Measurements from ENCODE around the gene CCL2. TPM values are rescaled to one million over a fixed set of nuclear protein-coding genes. Genes with fewer than 3 reads are reported as not detected.

CCL2 gene
- total and polyA plus RNA-seq, 2 donors (not counting 1 experiment from before 2014, with no cell fraction given) = 4.4 TPM; not detected in 1

- no peaks in the 10 kb centered on the region for H3K79me2 ChIP-seq (ENCODE audit: control insufficient read depth, insufficient read depth, low read length)
- H4K20me1 ChIP-seq (ENCODE audit: control insufficient read depth, insufficient read depth, low read length, poor library complexity, severe bottlenecking) = no peaks in the 10 kb centered on the region
- no peak overlapping the region for H3K4me3 ChIP-seq (ENCODE audit: control extremely low read depth in 1 of 5, extremely low read depth in 1 of 5, insufficient read depth in 1 of 5, low read depth in 2 of 5, low read length in 4 of 5)
- ChIA-PET CTCF (interaction anchor here (2.1 kb wide), 1 partner anchor 106 kb away, joined by 8 read pairs; no protein-coding TSS in a partner anchor), POLR2A (no interaction called here)
- Mint-ChIP-seq H3K27ac (no peak overlapping the region), H3K27me3 (peaks cover 45% of the 10 kb centered on the region), H3K4me1 (peaks cover 9% of the 10 kb centered on the region), H3K9me3 (ENCODE audit: insufficient read depth) (no peaks in the 10 kb centered on the region), H3K4me3 (no peak overlapping the region)
- ATAC-seq (ENCODE audit: low read depth) = no peak
- H3K9me3 ChIP-seq (ENCODE audit: control extremely low read depth in 1 of 3, control insufficient read depth in 2 of 3, insufficient read depth in 1 of 3, low read length in 2 of 3) = no peaks in the 10 kb centered on the region
- peaks cover 10 to 14% of the 10 kb centered on the region in 2 donors for H3K4me1 ChIP-seq (ENCODE audit: control insufficient read depth in 2 of 2, insufficient read depth in 2 of 2, low read length in 2 of 2)
- no peak overlapping the region for H3K27ac ChIP-seq (ENCODE audit: low read length in 2 of 2)
- H3K4me2 ChIP-seq (replicated peaks; ENCODE audit: low read depth, low read length, poor library complexity, severe bottlenecking) = no peak overlapping the region
- intact Hi-C loops (cut with micrococcal nuclease) = no loop called here
- peaks cover 0 to 27% (median 19%) of the 10 kb centered on the region in 4 experiments for H3K27me3 ChIP-seq (replicated peaks in 1 of 4; ENCODE audit: control extremely low read depth in 1 of 4, control insufficient read depth in 3 of 4, insufficient read depth in 4 of 4, low read length in 3 of 4)
- no peak overlapping the region for H3K9ac ChIP-seq (ENCODE audit: low read length)
- TF ChIP-seq CTCF (IDR thresholded peaks at IDR 0.05) (no peak), EZH2 (IDR thresholded peaks at IDR 0.05; ENCODE audit: borderline replicate concordance, insufficient read depth, low read depth, low read length, poor library complexity, severe bottlenecking) (no peak)
- DNase-seq = no peak
- no peak overlapping the region for H2AFZ ChIP-seq (ENCODE audit: insufficient read depth, low read depth, low read length, poor library complexity, severe bottlenecking)
- 35% methylated on average over 3 of the region's 5 CpGs for WGBS (ENCODE audit: insufficient coverage)
- H3K36me3 ChIP-seq (replicated peaks in 1 of 2; ENCODE audit: control extremely low read depth in 1 of 2, control insufficient read depth in 1 of 2, extremely low read depth in 1 of 2, insufficient read depth in 2 of 2, low read length in 1 of 2) = no peaks in the 10 kb centered on the region
Observed at GRCh38 chr17:34255381-34255732, 272 bp downstream of the CCL2 start.

GRCh38 chr17:34255841-34256240 lies 756 bp downstream of the CCL2 start:
- H2AFZ ChIP-seq (ENCODE audit: insufficient read depth, low read depth, low read length, poor library complexity, severe bottlenecking) = no peak overlapping the region
- no peak overlapping the region for H3K4me3 ChIP-seq (ENCODE audit: control extremely low read depth in 1 of 5, extremely low read depth in 1 of 5, insufficient read depth in 1 of 5, low read depth in 2 of 5, low read length in 4 of 5)
- Mint-ChIP-seq H3K4me3 (no peak overlapping the region), H3K4me1 (peaks cover 9% of the 10 kb centered on the region), H3K27me3 (peaks cover 46% of the 10 kb centered on the region), H3K27ac (no peak overlapping the region), H3K9me3 (ENCODE audit: insufficient read depth) (no peaks in the 10 kb centered on the region)
- TF ChIP-seq EZH2 (IDR thresholded peaks at IDR 0.05; ENCODE audit: borderline replicate concordance, insufficient read depth, low read depth, low read length, poor library complexity, severe bottlenecking) = no peak
- TF ChIP-seq CTCF (IDR thresholded peaks at IDR 0.05) = no peak
- no peak for DNase-seq
- ATAC-seq (ENCODE audit: low read depth) = no peak
- H3K9ac ChIP-seq (ENCODE audit: low read length) = no peak overlapping the region
- H3K4me2 ChIP-seq (replicated peaks; ENCODE audit: low read depth, low read length, poor library complexity, severe bottlenecking) = no peak overlapping the region
- no peaks in the 10 kb centered on the region for H4K20me1 ChIP-seq (ENCODE audit: control insufficient read depth, insufficient read depth, low read length, poor library complexity, severe bottlenecking)
- ChIA-PET CTCF (interaction anchor here (2.1 kb wide), 1 partner anchor 106 kb away, joined by 8 read pairs; no protein-coding TSS in a partner anchor), POLR2A (no interaction called here)
- intact Hi-C loops (cut with micrococcal nuclease) = no loop called here
- peaks cover 0 to 27% (median 19%) of the 10 kb centered on the region in 4 experiments for H3K27me3 ChIP-seq (replicated peaks in 1 of 4; ENCODE audit: control extremely low read depth in 1 of 4, control insufficient read depth in 3 of 4, insufficient read depth in 4 of 4, low read length in 3 of 4)
- H3K79me2 ChIP-seq (ENCODE audit: control insufficient read depth, insufficient read depth, low read length) = no peaks in the 10 kb centered on the region
- peaks cover 10 to 14% of the 10 kb centered on the region in 2 donors for H3K4me1 ChIP-seq (ENCODE audit: control insufficient read depth in 2 of 2, insufficient read depth in 2 of 2, low read length in 2 of 2)
- no CpG with 5 or more reads among the region's 1 CpG for WGBS (ENCODE audit: insufficient coverage)
- H3K9me3 ChIP-seq (ENCODE audit: control extremely low read depth in 1 of 3, control insufficient read depth in 2 of 3, insufficient read depth in 1 of 3, low read length in 2 of 3) = no peaks in the 10 kb centered on the region
- H3K36me3 ChIP-seq (replicated peaks in 1 of 2; ENCODE audit: control extremely low read depth in 1 of 2, control insufficient read depth in 1 of 2, extremely low read depth in 1 of 2, insufficient read depth in 2 of 2, low read length in 1 of 2) = no peaks in the 10 kb centered on the region
- no peak overlapping the region for H3K27ac ChIP-seq (ENCODE audit: low read length in 2 of 2)

All from B cell (primary cell).